Panc1 (cell line): Measurements from ENCODE around the gene SLC13A3.

Source experiments
- POLR2AphosphoS5 ChIP-seq: IDR thresholded peaks from 2 replicates; pipeline ENCODE4 v1.6.1; 2012; ENCODE audit warnings: mild to moderate bottlenecking, low read depth, low read length, moderate library complexity
- SIN3A ChIP-seq: IDR thresholded peaks from 2 replicates; pipeline ENCODE4 v1.6.1; 2012; ENCODE audit warnings: low read depth, mild to moderate bottlenecking, low read length, moderate library complexity, borderline replicate concordance; ENCODE audit not compliant: insufficient read depth
- TF ChIP-seq, protein P1 (sequence below): fragments of 450-650 bp; IDR thresholded peaks from 2 replicates; pipeline ENCODE4 v1.5.1; 2017; ENCODE audit warnings: mild to moderate bottlenecking

DNA sequence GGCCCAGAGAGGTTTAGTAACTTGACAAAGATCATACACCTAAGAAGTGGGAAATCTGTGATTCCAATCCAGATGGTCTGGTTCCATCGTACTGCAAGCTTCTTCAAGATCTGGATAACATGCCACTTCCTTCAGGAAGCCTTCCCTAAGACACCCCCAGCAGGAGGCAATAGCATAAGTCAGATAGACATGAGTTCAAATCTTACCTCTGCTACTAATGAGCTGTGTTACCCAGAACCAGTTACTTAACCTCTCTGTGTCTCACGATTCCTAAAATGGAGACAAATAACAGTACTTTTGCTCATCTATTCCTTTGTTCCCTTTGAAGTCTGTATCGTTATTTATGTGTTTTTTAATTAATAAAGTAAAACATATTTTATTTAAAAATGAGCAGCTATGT is 78.5 kb downstream of the SLC13A3 start:
- TF ChIP-seq, protein P1, sequence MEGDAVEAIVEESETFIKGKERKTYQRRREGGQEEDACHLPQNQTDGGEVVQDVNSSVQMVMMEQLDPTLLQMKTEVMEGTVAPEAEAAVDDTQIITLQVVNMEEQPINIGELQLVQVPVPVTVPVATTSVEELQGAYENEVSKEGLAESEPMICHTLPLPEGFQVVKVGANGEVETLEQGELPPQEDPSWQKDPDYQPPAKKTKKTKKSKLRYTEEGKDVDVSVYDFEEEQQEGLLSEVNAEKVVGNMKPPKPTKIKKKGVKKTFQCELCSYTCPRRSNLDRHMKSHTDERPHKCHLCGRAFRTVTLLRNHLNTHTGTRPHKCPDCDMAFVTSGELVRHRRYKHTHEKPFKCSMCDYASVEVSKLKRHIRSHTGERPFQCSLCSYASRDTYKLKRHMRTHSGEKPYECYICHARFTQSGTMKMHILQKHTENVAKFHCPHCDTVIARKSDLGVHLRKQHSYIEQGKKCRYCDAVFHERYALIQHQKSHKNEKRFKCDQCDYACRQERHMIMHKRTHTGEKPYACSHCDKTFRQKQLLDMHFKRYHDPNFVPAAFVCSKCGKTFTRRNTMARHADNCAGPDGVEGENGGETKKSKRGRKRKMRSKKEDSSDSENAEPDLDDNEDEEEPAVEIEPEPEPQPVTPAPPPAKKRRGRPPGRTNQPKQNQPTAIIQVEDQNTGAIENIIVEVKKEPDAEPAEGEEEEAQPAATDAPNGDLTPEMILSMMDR: no peak
- TF ChIP-seq SIN3A (no peak), POLR2AphosphoS5 (no peak)
